Duodenal mucosa (tissue), 2 donors: ENCODE data around the gene USP24.

Source experiments
- H3K27ac ChIP-seq: one replicate; pipeline ENCODE4 v1.7.0; 2013; ENCODE audit warnings: low read depth, low read length
- H3K27me3 ChIP-seq, 2 donors: one replicate each; pipeline ENCODE4 v1.7.0; 2013; ENCODE audit warnings: low read length in 2 of 2, control low read depth in 1 of 2; ENCODE audit not compliant: insufficient read depth in 2 of 2, control insufficient read depth in 1 of 2
- H3K36me3 ChIP-seq, 2 donors: one replicate each; pipeline ENCODE4 v1.7.0; 2013; ENCODE audit warnings: low read length in 2 of 2, control low read depth in 1 of 2; ENCODE audit not compliant: insufficient read depth in 2 of 2, control insufficient read depth in 1 of 2
- H3K4me1 ChIP-seq, 2 donors: one replicate each; pipeline ENCODE4 v1.7.0; 2013; ENCODE audit warnings: low read length in 2 of 2, control low read depth in 1 of 2; ENCODE audit not compliant: insufficient read depth in 2 of 2, control insufficient read depth in 1 of 2
- H3K4me3 ChIP-seq, 2 donors: one replicate each; pipeline ENCODE4 v1.7.0; 2013; ENCODE audit warnings: low read length in 2 of 2, low read depth in 1 of 2
- H3K9ac ChIP-seq, 2 donors: one replicate each; pipeline ENCODE4 v1.7.0; 2013; ENCODE audit warnings: low read length in 2 of 2, low read depth in 1 of 2
- H3K9me3 ChIP-seq, 2 donors: one replicate each; pipeline ENCODE4 v1.7.0; 2013; ENCODE audit warnings: low read length in 2 of 2, control low read depth in 1 of 2; ENCODE audit not compliant: control insufficient read depth in 1 of 2

The USP24 gene

GRCh38 chr1:55065648-55066047 lies 149.5 kb downstream of the USP24 start:
- no peak overlapping the region for H3K27ac ChIP-seq
- peaks cover 24 to 68% of the 10 kb centered on the region in 2 donors for H3K36me3 ChIP-seq
- no peaks in the 10 kb centered on the region for H3K27me3 ChIP-seq
- H3K9me3 ChIP-seq = no peaks in the 10 kb centered on the region
- no peak overlapping the region for H3K4me3 ChIP-seq
- no peak overlapping the region for H3K9ac ChIP-seq
- no peaks in the 10 kb centered on the region for H3K4me1 ChIP-seq

- Histone ChIP-seq H3K4me3 (no peak overlapping the region), H3K9me3 (no peaks in the 10 kb centered on the region), H3K27ac (no peak overlapping the region), H3K4me1 (no peaks in the 10 kb centered on the region), H3K27me3 (no peaks in the 10 kb centered on the region), H3K9ac (no peak overlapping the region), H3K36me3 (peaks cover 21 to 68% of the 10 kb centered on the region in 2 donors)
Observed at GRCh38 chr1:55064861-55065263, 150.3 kb downstream of the USP24 start.

GRCh38 chr1:55064071-55064581 lies 151.0 kb downstream of the USP24 start:
- peaks cover 18 to 67% of the 10 kb centered on the region in 2 donors for H3K36me3 ChIP-seq
- H3K4me3 ChIP-seq = no peak overlapping the region
- no peaks in the 10 kb centered on the region for H3K27me3 ChIP-seq
- no peaks in the 10 kb centered on the region for H3K4me1 ChIP-seq
- no peak overlapping the region for H3K9ac ChIP-seq
- no peaks in the 10 kb centered on the region for H3K9me3 ChIP-seq
- no peak overlapping the region for H3K27ac ChIP-seq

- Histone ChIP-seq H3K9ac (no peak overlapping the region), H3K4me3 (no peak overlapping the region), H3K36me3 (peaks cover 16 to 66% of the 10 kb centered on the region in 2 donors), H3K4me1 (no peaks in the 10 kb centered on the region), H3K27ac (no peak overlapping the region), H3K27me3 (no peaks in the 10 kb centered on the region), H3K9me3 (no peaks in the 10 kb centered on the region)
Observed at GRCh38 chr1:55063577-55063942, 151.6 kb downstream of the USP24 start.

GRCh38 chr1:55062801-55063576 lies 152.2 kb downstream of the USP24 start:
- Histone ChIP-seq H3K4me1 (no peaks in the 10 kb centered on the region), H3K4me3 (no peak overlapping the region), H3K36me3 (peaks cover 16 to 68% of the 10 kb centered on the region in 2 donors), H3K27ac (no peak overlapping the region), H3K27me3 (no peaks in the 10 kb centered on the region), H3K9ac (no peak overlapping the region), H3K9me3 (no peaks in the 10 kb centered on the region)

GRCh38 chr1:55061706-55062321 lies 153.3 kb downstream of the USP24 start:
- H3K27me3 ChIP-seq = no peaks in the 10 kb centered on the region
- H3K36me3 ChIP-seq = peaks cover 5 to 69% of the 10 kb centered on the region in 2 donors
- no peak overlapping the region for H3K27ac ChIP-seq
- H3K4me3 ChIP-seq = no peak overlapping the region
- no peaks in the 10 kb centered on the region for H3K9me3 ChIP-seq
- no peaks in the 10 kb centered on the region for H3K4me1 ChIP-seq
- no peak overlapping the region for H3K9ac ChIP-seq

- no peak overlapping the region for H3K9ac ChIP-seq
- no peak overlapping the region for H3K4me3 ChIP-seq
- no peaks in the 10 kb centered on the region for H3K27me3 ChIP-seq
- H3K27ac ChIP-seq = no peak overlapping the region
- peaks cover 0 to 66% of the 10 kb centered on the region in 2 donors for H3K36me3 ChIP-seq
- no peaks in the 10 kb centered on the region for H3K9me3 ChIP-seq
- no peaks in the 10 kb centered on the region for H3K4me1 ChIP-seq
Observed at GRCh38 chr1:55061000-55061705, 154.0 kb downstream of the USP24 start.

GRCh38 chr1:55060133-55060999 lies 154.8 kb downstream of the USP24 start:
- no peak overlapping the region for H3K9ac ChIP-seq
- H3K27ac ChIP-seq = no peak overlapping the region
- peaks cover 0 to 58% of the 10 kb centered on the region in 2 donors for H3K36me3 ChIP-seq
- H3K9me3 ChIP-seq = no peaks in the 10 kb centered on the region
- no peaks in the 10 kb centered on the region for H3K27me3 ChIP-seq
- no peaks in the 10 kb centered on the region for H3K4me1 ChIP-seq
- H3K4me3 ChIP-seq = no peak overlapping the region

- no peaks in the 10 kb centered on the region for H3K9me3 ChIP-seq
- H3K4me1 ChIP-seq = no peaks in the 10 kb centered on the region
- H3K4me3 ChIP-seq = no peak overlapping the region
Observed at GRCh38 chr1:55059302-55060132, 155.6 kb downstream of the USP24 start.

More at GRCh38 chr1:55059302-55060132, 155.6 kb downstream of the USP24 start:
- Histone ChIP-seq H3K9ac (no peak overlapping the region), H3K27me3 (no peaks in the 10 kb centered on the region), H3K27ac (no peak overlapping the region), H3K36me3 (peaks cover 0 to 60% of the 10 kb centered on the region in 2 donors)
